CD4-positive, alpha-beta T cell treated with Interleukin-1 beta for 1 hour (primary cell): ENCODE measurements around the gene SYT1.

ENCODE experiments used
- DNase-seq, 2 donors: peaks; one replicate each; pipeline ENCODE4 v3.0.0-alpha.2; 2020 to 2022

Gene SYT1

DNA sequence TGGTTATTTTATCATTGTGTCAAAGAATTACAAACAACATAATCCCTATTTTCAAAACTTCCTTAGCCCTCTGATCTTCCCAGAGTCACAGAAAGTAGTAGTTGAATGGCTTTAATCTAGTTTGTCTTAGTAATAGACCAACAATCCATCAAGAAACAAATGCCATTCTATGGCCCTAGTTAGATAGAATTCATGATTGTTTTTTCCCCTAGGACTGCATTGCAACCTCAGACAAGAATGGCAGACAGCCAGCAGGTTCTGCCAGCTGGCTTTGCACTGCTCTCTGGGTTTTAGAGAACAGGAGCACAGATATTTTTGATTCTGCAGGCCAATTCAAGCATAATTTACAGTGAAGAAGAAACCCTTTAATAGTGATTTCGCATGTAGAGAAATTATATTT lies 33.8 kb downstream of the SYT1 start:
- DNase-seq: no peak

GRCh38 chr12:78914859-78915331 lies 50.3 kb downstream of the SYT1 start:
- no peak for DNase-seq

DNA sequence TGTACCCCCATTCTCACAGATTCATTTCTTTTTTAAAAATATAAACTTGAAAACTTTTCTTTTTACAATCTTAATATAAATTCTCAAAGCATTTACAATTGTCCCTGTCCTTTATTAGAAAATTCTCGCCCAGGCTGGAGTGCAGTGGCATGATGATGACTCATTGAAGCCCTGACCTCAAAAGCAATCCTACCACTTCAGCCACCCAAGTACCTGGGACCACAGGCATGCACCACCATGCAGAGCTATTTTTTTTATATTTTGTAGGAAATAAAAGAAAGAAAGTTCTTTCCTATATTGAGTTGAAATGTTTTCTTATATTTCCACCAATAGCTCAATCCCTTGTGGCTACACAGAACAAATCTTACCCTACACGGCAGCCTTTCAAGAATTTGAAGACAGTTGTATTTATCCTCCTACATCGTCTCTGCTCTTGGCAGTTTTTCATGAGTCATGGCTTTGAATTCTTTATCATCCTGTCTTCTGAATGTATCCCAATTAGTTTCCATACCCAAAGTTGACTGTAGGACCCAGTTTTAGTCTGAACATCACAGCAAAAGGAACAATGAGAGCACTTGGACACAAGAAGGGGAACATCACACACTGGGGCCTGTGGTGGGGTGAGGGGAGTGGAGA lies 52.4 kb downstream of the SYT1 start:
- no peak for DNase-seq

DNA sequence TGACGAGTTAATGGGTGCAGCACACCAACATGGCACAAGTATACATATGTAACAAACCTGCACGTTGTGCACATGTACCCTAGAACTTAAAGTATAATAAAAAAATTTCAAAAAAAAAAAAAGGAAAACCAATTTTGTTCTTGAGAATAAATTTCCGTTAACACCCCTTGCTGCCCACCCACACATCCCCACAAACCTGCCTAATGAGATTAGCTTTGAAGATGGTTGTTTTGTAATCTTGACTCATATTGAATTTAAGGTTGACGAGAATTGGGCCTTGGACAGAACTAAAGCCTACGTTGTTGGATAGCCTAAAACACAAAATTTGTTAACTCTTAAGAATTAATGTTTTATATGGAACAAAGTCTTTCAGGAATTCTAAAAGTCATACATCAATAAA lies 52.9 kb downstream of the SYT1 start:
- no peak for DNase-seq

GRCh38 chr12:78918268-78918667 lies 53.7 kb downstream of the SYT1 start:
- no peak for DNase-seq

GRCh38 chr12:78928200-78929074 lies 63.9 kb downstream of the SYT1 start:
- DNase-seq: no peak

DNA sequence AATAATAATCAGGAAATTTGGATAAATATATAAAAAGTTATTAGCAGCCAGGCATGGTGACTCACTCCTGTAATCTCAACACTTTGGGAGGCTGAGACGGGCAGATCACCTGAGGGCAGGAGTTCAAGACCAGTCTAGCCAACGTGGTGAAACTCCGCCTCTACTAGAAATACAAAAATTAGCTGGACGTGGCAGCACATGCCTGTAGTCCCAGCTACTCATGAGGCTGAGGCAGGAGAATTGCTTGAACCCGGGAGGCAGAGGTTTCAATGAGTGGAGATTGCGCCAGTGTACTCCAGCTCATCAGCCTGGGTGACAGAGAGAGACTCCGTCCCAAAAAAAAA lies 64.5 kb downstream of the SYT1 start:
- no peak for DNase-seq

GRCh38 chr12:78931466-78931990 lies 67.0 kb downstream of the SYT1 start:
- DNase-seq: no peak

DNA sequence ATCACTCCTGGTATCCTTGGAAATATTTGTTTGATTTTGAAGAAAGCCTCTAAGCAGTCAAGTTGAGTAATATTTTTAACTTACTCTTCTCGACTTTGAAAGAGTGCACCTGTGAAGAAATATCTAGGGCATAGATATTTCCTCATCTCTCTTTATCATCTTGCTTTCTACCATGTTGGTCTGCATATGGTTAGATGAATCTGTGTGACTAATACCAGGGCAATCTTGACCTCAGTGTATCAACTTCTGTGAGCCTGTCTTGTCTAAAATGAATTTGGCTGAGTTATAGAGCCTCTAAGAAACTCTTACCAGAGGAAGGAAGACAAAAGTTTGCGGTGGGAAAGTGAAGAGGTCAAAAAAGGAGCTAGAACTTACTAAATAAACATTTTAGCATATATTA lies 68.4 kb downstream of the SYT1 start:
- no peak for DNase-seq

DNA sequence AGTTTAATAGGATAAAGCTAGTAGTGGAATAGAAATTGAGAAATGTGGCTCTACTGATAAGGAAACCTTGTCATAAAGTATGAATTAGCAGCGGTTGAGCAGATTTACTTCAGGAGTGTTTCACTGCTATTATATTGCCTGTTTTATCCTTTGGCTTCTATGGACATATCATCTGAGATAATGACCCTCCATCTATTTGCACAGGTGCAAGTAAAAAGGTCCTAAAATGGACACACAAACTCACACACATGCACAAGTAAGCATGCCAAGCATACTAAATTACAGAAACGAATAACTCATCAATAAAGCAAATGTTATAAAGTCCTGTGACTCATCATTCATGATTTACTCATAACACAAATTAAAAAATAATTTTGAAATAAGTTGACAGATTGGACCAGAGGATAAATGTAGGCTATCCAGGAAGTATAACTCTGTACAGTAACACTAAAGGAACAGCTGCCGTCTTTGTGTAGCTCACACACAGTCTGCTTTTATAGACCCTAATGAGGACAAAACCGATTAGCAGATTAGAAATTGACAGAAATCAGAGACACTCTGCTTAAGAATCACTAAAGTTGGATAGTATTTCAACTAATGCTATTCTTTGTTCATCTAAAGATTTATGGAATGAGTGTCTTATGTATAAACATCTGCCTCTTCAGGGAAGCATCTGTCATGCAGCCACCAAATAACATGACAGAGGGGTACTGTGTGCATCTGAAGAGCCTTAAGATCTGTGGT lies 73.9 kb downstream of the SYT1 start:
- no peak for DNase-seq

- no peak for DNase-seq
These were observed 85.0 kb downstream of the SYT1 start for GRCh38 chr12:78949532-78949931.

GRCh38 chr12:78951803-78952551 lies 87.4 kb downstream of the SYT1 start:
- DNase-seq: no peak

- DNase-seq: no peak
These were observed 88.0 kb downstream of the SYT1 start for GRCh38 chr12:78952552-78952929.

DNA sequence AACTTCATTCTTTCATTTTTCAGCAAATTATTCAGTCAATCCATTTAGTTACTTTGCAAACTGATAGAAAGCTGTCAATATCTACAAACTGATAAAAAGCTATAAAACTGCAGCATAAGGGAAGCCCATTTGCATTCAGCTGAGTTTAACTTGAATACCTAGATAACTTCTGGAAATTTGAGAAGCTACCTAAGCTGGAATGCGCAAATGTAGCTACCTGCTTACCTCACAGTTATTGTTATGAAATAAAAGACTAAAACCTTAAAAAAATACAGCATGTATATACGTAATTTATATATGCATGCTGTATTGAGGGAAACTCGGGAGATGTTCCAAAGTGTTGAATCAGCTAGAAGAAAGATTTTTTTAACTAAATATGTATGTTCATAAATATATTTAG lies 94.4 kb downstream of the SYT1 start:
- no peak for DNase-seq

GRCh38 chr12:78959556-78959955 lies 95.0 kb downstream of the SYT1 start:
- DNase-seq: no peak

DNA sequence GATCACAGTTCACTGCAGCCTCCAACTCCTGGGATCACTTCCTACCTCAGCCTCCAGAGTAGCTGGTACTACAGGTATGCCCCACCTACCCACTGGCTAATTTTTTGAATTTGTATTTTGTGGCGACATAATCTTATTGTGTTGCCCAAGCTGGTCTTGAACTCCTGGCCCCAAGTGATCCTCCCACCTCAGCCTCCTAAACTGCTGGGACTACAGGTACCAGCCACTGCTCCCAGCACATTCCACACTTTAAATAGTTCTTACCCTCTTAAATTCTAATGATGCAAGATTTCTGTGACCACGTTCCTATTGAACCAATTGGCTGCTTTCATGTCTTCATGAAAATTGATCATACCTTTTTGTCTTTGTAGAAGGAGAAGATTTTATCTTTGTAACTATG lies 96.6 kb downstream of the SYT1 start:
- DNase-seq: no peak

GRCh38 chr12:78963439-78964227 lies 99.1 kb downstream of the SYT1 start:
- DNase-seq: no peak

- DNase-seq: no peak
These were observed 99.9 kb downstream of the SYT1 start for GRCh38 chr12:78964521-78964920.

GRCh38 chr12:78966062-78966461 lies 101.5 kb downstream of the SYT1 start:
- no peak for DNase-seq

- no peak for DNase-seq
These were observed 102.4 kb downstream of the SYT1 start for GRCh38 chr12:78966926-78967325.

DNA sequence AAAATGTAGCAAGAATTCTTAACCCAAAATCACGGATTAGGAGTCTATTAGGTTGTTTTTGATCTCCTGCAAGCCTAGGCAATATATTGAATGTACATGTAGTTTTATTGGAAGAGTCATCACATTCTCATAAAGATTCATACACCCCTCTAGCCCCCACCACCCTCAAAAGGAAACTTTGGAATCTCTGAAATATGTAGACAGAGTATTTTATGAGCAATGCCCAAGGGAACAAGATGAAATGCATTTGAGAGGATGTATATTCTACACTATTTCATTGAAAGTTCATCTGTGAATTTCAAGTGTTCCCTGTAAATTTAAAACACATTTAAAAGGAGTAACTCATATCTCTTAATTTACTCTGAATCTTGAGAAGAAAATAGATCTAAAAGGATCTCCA lies 103.7 kb downstream of the SYT1 start:
- DNase-seq: no peak

DNA sequence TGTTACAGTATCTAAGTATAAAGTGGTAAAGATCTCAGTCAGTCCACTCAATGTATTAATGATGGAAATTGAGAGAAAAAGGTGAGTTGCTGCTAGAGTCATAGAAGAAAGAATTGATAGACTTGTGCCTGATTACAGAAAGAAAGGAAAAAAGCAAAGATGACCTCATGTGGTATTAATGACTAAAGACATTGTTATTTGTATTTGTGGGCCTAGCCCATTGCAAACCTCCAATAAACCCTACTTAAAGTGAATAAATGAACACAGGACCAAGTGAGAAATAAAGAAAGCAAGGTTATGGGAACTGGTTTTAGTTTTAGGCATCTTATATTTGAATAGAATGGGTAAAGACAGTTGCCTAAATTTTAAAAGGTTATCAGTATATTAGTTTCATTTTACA lies 105.5 kb downstream of the SYT1 start:
- no peak for DNase-seq
